Brain microvascular endothelial cell (primary cell): ENCODE measurements around the gene DYNLT1.

Experiments used
- DNase-seq: peaks from one replicate; pipeline ENCODE4 v3.0.0-alpha.2; 2020
- H3K27ac ChIP-seq: fragments of 250-450 bp; sonication (Bioruptor Pico); 2 replicates; pipeline ENCODE4 v1.5.1; 2020; ENCODE audit warnings: mild to moderate bottlenecking, moderate library complexity
- H3K27me3 ChIP-seq: fragments of 250-450 bp; sonication (Bioruptor Pico); replicated peaks from 2 replicates; pipeline ENCODE4 v1.5.1; 2020; ENCODE audit warnings: mild to moderate bottlenecking
- H3K36me3 ChIP-seq: fragments of 250-450 bp; sonication (Bioruptor Pico); replicated peaks from 2 replicates; pipeline ENCODE4 v1.5.1; 2020; ENCODE audit warnings: mild to moderate bottlenecking
- H3K4me3 ChIP-seq: 2 replicates; pipeline ENCODE4 v1.5.1; 2011; ENCODE audit warnings: low read depth, mild to moderate bottlenecking, control low read depth, low read length, moderate library complexity
- in situ Hi-C: cut with HindIII; loops from 2 replicates; pipeline ENCODE4 v1.10.0; 2017; ENCODE audit warnings: low sequenced_read_pairs, low pct_ligation_motif_present
- TF ChIP-seq, protein P1 (sequence below): IDR thresholded peaks from 2 replicates; pipeline ENCODE4 v1.5.1; 2011; ENCODE audit warnings: low read depth, mild to moderate bottlenecking, moderate library complexity, low read length, control low read depth, inconsistent platforms; ENCODE audit errors: missing control alignments

DYNLT1 gene

DNA sequence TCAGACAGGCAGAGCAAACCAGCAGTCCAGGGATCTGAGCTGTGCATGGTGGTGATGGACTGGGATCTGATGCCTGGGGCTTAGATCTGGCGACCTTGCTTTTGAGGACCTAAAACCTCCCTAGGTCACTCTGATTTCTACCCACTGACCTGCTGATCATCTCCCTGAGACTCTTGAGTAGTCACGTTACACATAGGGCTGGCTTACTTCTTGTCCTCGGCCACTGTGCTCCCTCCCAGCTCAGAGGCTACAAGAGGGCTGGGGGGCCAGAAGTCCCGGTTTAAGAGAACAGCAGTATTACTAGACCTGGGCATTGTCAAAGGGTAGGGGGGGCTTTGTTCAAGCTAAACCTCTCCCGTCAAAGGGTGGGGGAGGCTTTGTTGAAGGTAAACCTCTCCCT is 5.5 kb downstream of the DYNLT1 start:
- no peak overlapping the region for H3K27ac ChIP-seq
- DNase-seq = no peak
- peaks cover 28% of the 10 kb centered on the region for H3K36me3 ChIP-seq
- in situ Hi-C loops = no loop called here
- TF ChIP-seq, protein P1, sequence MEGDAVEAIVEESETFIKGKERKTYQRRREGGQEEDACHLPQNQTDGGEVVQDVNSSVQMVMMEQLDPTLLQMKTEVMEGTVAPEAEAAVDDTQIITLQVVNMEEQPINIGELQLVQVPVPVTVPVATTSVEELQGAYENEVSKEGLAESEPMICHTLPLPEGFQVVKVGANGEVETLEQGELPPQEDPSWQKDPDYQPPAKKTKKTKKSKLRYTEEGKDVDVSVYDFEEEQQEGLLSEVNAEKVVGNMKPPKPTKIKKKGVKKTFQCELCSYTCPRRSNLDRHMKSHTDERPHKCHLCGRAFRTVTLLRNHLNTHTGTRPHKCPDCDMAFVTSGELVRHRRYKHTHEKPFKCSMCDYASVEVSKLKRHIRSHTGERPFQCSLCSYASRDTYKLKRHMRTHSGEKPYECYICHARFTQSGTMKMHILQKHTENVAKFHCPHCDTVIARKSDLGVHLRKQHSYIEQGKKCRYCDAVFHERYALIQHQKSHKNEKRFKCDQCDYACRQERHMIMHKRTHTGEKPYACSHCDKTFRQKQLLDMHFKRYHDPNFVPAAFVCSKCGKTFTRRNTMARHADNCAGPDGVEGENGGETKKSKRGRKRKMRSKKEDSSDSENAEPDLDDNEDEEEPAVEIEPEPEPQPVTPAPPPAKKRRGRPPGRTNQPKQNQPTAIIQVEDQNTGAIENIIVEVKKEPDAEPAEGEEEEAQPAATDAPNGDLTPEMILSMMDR = no peak
- no peak overlapping the region for H3K4me3 ChIP-seq
- H3K27me3 ChIP-seq = no peaks in the 10 kb centered on the region

DNA sequence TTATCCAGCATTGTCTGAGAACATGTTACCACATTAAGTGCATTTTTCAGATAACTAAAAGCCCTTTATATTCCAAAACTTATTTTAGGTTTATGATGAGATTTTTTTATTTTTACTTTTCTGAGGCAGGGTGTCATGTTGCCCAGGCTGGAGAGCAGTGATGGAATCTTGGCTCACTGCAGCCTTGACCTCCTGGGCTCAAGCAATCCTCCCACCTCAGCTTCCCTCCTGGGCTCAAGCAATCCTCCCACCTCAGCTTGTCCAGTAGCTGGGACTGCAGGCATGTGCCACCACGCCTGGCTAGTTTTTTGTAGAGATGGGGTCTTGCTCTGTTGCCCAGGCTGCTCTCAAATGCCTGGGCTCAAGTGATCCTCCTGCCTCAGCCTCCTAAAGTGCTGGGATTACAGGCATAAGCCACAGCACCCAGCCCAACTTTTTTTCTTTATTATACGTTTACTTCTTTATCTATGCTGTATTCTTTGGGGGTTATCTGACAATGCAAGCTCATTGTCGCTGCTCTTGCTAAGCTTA is 6.2 kb downstream of the DYNLT1 start:
- no peak for DNase-seq
- Histone ChIP-seq H3K4me3 (no peak overlapping the region), H3K36me3 (peaks cover 28% of the 10 kb centered on the region), H3K27me3 (no peaks in the 10 kb centered on the region), H3K27ac (no peak overlapping the region)
- in situ Hi-C loops = no loop called here
- TF ChIP-seq, protein P1 = no peak

DNA sequence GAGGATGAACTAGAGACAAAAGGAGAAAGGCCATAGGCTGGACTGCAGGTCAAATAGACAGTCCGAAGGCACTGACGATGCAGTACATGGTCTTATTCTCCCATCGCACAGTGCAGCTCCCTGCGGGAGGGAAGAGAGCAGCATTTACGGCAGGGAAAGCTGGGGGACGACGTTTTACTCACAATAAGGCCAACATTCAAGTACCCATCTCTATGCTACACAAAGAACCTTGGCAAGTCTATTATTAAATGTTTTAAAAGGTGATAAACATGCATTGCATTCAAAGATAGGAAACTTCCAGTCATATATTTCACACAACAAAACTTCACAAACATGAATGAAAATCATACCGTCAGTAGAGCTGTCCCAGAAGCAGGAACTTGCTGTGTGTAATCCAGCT is 7.8 kb downstream of the DYNLT1 start:
- H3K36me3 ChIP-seq = peaks cover 36% of the 10 kb centered on the region
- in situ Hi-C loops = no loop called here
- H3K4me3 ChIP-seq = no peak overlapping the region
- TF ChIP-seq, protein P1 = no peak
- no peaks in the 10 kb centered on the region for H3K27me3 ChIP-seq
- no peak for DNase-seq
- H3K27ac ChIP-seq = no peak overlapping the region

DNA sequence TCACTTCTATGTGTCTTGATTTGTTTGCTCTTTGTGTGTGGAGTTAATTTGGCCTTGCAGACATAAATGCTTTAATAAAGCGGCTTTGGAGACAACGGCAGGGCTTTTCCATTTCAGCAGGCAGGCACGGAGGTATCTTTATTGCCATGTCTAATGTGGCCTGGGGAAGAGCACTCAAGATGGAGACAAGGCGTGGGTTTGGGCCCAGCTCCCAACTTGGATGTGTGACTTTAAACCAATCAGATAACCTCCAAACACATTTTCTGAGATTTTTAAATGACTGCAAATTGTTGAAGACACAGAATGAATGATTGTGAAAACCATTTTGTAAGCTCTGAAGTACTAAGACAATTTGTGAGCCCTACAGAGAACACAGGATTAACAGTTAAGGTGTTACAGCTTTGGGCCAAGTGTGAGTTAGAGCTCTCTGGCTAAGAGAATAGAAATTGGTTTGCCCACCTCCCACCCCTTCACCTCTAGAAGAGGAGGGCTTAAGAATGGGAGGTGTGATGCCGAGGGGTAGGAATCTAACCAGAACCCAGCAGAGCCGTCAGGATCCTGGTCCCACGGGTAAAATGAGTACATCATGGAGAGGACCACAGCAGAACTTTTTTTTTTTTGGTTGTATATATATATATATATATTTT is 9.0 kb downstream of the DYNLT1 start:
- DNase-seq = no peak
- TF ChIP-seq, protein P1 = no peak
- Histone ChIP-seq H3K27ac (no peak overlapping the region), H3K36me3 (peaks cover 34% of the 10 kb centered on the region), H3K4me3 (no peak overlapping the region), H3K27me3 (no peaks in the 10 kb centered on the region)
- in situ Hi-C loops = no loop called here

DNA sequence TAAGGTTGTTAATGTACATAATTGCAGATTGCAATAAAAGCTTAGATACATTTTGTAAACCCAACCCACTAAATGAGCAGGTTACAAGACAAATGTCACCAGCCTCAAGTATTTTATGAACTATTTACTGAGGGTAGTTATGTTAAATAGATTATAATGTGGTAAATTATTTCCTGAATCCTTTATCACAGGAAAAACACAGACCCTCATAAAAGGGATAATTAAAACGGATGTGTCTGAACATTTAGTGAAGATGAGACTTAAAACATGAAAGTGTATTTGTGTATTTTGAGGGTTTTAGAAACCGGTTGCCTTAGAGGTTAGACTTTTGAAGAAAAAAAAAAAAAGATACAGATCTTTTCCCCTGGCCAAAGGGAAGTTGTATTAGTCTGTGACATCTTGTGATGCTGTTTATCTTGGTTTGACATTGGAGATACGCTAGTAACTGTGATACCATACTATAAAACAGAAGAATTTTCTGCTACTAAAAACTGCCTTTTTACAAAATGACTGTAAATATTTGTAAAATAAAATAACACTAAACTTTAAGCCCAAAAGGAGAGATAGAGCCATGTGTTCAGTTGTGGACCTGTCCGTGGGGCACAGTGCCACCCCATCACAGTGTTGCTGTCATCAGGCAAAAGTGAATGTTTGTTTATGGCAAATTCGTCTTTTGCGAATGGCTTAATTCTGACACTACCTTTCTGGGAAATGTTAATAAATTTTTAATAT is 9.7 kb downstream of the DYNLT1 start:
- Histone ChIP-seq H3K27ac (no peak overlapping the region), H3K4me3 (no peak overlapping the region), H3K27me3 (no peaks in the 10 kb centered on the region), H3K36me3 (peaks cover 34% of the 10 kb centered on the region)
- in situ Hi-C loops = no loop called here
- no peak for DNase-seq
- TF ChIP-seq, protein P1 = no peak
